Smooth muscle cell (in vitro differentiated cells): ENCODE results near the gene NUP160. TPM values are rescaled to one million over a fixed set of nuclear protein-coding genes. Genes with fewer than 3 reads are reported as not detected.

Source experiments
- DNase-seq: peaks from one replicate; lab custom pipeline; 2025; ENCODE audit not compliant: unreplicated experiment; lab: John Stamatoyannopoulos, UW
- H2AFZ ChIP-seq: fragments of 200-600 bp; sonication (generic); 2 replicates; pipeline ENCODE4 v1.6.0; 2016; ENCODE audit warnings: antibody characterized with exemption, low read depth, mild to moderate bottlenecking
- H3F3A ChIP-seq: fragments of 200-600 bp; sonication (generic); 2 replicates; pipeline ENCODE4 v1.6.0; 2017; ENCODE audit warnings: antibody characterized with exemption, low read depth
- H3K27ac ChIP-seq: fragments of 200-600 bp; sonication (generic); 2 replicates; pipeline ENCODE4 v1.5.1; 2016; ENCODE audit warnings: low read depth, mild to moderate bottlenecking
- H3K27me3 ChIP-seq: fragments of 200-600 bp; sonication (generic); 2 replicates; pipeline ENCODE4 v1.6.1; 2016; ENCODE audit warnings: low read depth, mild to moderate bottlenecking
- H3K36me3 ChIP-seq: fragments of 200-600 bp; sonication (generic); 2 replicates; pipeline ENCODE4 v1.5.1; 2016; ENCODE audit warnings: low read depth
- H3K4me1 ChIP-seq: fragments of 200-600 bp; sonication (generic); 2 replicates; pipeline ENCODE4 v1.5.1; 2016; ENCODE audit warnings: low read depth
- H3K4me2 ChIP-seq: fragments of 200-600 bp; sonication (generic); 2 replicates; pipeline ENCODE4 v1.6.0; 2016; ENCODE audit warnings: mild to moderate bottlenecking
- H3K4me3 ChIP-seq: fragments of 200-600 bp; sonication (generic); 2 replicates; pipeline ENCODE4 v1.5.1; 2016; ENCODE audit warnings: mild to moderate bottlenecking
- H3K79me2 ChIP-seq: fragments of 200-600 bp; sonication (generic); 2 replicates; pipeline ENCODE4 v1.6.0; 2016; ENCODE audit warnings: low read depth, mild to moderate bottlenecking
- H3K9ac ChIP-seq: fragments of 200-600 bp; sonication (generic); 2 replicates; pipeline ENCODE4 v1.6.0; 2016; ENCODE audit warnings: low read depth
- H3K9me3 ChIP-seq: fragments of 200-600 bp; sonication (generic); replicated peaks from 2 replicates; pipeline ENCODE4 v1.5.1; 2016; ENCODE audit warnings: low read depth
- H4K20me1 ChIP-seq: fragments of 200-600 bp; sonication (generic); 2 replicates; pipeline ENCODE4 v1.6.0; 2016; ENCODE audit warnings: low read depth
- CTCF ChIP-seq: fragments of 200-600 bp; sonication (generic); IDR thresholded peaks from 2 replicates; pipeline ENCODE4 v1.5.1; 2017; ENCODE audit warnings: borderline replicate concordance, mild to moderate bottlenecking, antibody characterized with exemption; ENCODE audit not compliant: insufficient read depth, poor library complexity, severe bottlenecking
- WGBS: methylation state at CpG from one replicate; pipeline ENCODE4 v1.1.7; 2016; ENCODE audit warnings: low lambda C conversion rate; 5-methylcytosine and 5-hydroxymethylcytosine counted together
- polyA plus RNA-seq: library from polyadenylated mRNA; unstranded; fragments of >200 nt; fragmentation: Nextera tagmentation; extraction: Ambion mirVana; gene quantifications from 2 replicates; pipeline ENCODE4 v1.2.1, GENCODE V29; 2016
- total RNA-seq: library from RNA; depleted of rRNA; stranded (reverse); fragments of >200 nt; gene quantifications from 2 replicates; pipeline ENCODE4 v1.2.3, GENCODE V29; 2014

The NUP160 gene
- total and polyA plus RNA-seq, 2 experiments from 2014 or later = 13.9 to 26.3 TPM

DNA sequence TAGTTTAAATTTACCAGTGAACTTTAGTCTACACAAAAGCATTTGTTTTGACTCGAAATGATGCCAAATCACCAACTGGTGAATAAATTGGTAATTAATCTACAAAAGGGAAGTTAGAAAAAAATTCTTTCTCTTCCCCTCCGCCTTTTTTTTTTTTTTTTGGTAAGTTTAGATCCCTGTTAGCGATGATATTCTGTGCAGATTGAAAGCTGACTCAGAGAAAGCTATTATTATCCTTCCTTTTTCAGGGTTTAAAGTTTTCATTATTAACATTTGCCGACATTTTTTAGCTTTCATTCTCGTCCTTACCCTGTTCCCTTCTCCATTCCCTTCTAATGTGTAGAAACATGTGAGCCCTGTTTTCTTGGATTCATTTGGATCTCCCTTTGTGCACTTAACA is 16.8 kb upstream of the NUP160 start:
- Histone ChIP-seq H3K27me3 (no peaks in the 10 kb centered on the region), H3K9ac (no peak overlapping the region), H2AFZ (peak overlapping the region; percentile 90), H3K4me3 (peak overlapping the region; percentile 10), H4K20me1 (no peaks in the 10 kb centered on the region), H3F3A (peaks cover 16% of the 10 kb centered on the region), H3K27ac (peak overlapping the region; percentile 49), H3K36me3 (no peaks in the 10 kb centered on the region), H3K4me2 (peak overlapping the region; percentile 56), H3K4me1 (peaks cover 8% of the 10 kb centered on the region), H3K79me2 (no peaks in the 10 kb centered on the region), H3K9me3 (no peaks in the 10 kb centered on the region)
- no peak for TF ChIP-seq CTCF
- no peak for DNase-seq
- 56% methylated on average over 5 of the region's 5 CpGs for WGBS

DNA sequence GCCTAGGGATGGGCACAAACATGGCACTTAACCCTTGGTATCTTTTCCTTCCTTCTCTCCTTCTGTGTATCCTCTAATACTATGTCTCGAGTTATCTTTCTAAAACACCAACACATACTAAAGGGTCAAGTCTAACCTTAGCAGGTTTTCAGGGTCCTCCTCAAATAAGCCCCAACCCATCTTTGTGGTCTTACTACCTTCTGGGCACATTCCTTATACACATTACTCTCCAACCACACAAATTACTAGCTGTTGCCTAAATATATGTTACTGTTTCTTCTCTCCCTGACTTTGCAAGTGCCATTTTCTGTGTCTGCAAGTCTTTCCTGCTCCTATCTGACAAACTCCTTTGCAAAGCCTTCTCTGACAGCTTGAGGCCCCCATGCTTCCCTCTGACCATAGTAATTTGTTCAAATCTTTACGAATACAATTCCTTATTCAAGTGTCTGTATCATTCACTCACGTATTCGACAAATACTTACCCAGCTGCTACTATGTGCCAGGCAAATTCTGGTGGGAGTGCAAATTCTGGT is 15.8 kb upstream of the NUP160 start:
- H3K27me3 ChIP-seq = no peaks in the 10 kb centered on the region
- peak overlapping the region; percentile 56 for H3K4me2 ChIP-seq
- no peak overlapping the region for H3K4me3 ChIP-seq
- H3K9ac ChIP-seq = no peak overlapping the region
- peak overlapping the region; percentile 49 for H3K27ac ChIP-seq
- H3F3A ChIP-seq = peaks cover 16% of the 10 kb centered on the region
- peak overlapping the region; percentile 90 for H2AFZ ChIP-seq
- H3K36me3 ChIP-seq = no peaks in the 10 kb centered on the region
- no peak for TF ChIP-seq CTCF
- H3K79me2 ChIP-seq = no peaks in the 10 kb centered on the region
- WGBS = 35% methylated on average over 4 of the region's 4 CpGs
- DNase-seq = no peak
- no peaks in the 10 kb centered on the region for H4K20me1 ChIP-seq
- no peaks in the 10 kb centered on the region for H3K9me3 ChIP-seq
- peaks cover 8% of the 10 kb centered on the region for H3K4me1 ChIP-seq

DNA sequence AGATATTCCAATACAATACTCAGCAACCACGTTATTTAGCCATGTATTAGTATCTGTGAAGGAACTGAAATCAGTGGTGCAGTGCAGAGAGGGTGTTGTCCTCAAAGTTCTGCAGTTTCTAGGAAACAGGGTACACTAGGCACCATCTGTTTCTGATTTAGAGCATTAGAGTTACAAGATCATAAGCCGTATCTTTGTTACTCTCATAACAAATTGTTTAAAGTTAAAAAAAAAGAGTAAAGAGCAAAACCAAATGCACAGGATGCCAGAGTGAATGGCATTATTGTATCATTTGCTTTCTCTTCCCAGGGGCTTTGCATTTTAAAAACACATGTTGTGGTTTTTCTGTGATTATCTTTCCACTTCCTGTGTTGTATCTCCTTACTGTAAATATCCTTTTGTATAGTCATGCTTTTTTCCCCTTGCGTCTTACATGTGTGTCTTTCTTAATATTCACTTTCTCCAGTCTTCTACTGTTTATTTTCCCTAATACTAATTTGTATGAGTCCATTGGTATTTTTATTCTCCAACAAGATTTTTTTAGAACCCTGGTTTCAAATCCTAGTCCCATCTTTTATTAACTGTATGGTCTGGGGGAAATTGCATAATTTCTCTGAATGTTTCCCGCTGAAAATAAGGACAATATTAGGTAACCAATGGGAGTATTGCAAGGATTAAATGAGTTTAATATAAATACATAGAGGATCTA is 15.2 kb upstream of the NUP160 start:
- H3K9me3 ChIP-seq = no peaks in the 10 kb centered on the region
- peak overlapping the region; percentile 56 for H3K4me2 ChIP-seq
- no peaks in the 10 kb centered on the region for H3K27me3 ChIP-seq
- H3K4me3 ChIP-seq = no peak overlapping the region
- H3F3A ChIP-seq = peaks cover 16% of the 10 kb centered on the region
- H3K4me1 ChIP-seq = peaks cover 8% of the 10 kb centered on the region
- no peak overlapping the region for H2AFZ ChIP-seq
- TF ChIP-seq CTCF = no peak
- H3K27ac ChIP-seq = peak overlapping the region; percentile 49
- no peak overlapping the region for H3K9ac ChIP-seq
- no peaks in the 10 kb centered on the region for H3K36me3 ChIP-seq
- no peak for DNase-seq
- no peaks in the 10 kb centered on the region for H4K20me1 ChIP-seq
- 28% methylated on average over 4 of the region's 4 CpGs for WGBS
- H3K79me2 ChIP-seq = no peaks in the 10 kb centered on the region

DNA sequence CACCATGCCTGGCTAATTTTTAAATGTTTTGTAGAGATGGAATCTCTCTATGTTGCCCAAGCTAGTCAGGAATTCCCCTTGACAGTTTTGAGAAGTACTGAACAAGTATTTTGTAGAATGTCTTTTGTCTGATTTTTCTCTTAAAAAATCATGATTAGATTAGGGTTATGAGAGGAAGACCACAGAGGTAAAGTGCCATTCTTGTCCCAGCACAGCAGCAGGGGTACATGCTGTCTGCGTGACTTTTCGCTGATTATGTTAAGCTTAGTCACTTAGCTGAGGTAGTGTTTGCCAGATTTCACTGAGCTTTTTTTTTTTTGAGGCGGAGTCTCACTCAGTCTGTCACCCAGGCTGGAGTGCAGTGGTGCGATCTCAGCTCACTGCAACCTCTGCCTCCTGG is 13.6 kb upstream of the NUP160 start:
- H3K9me3 ChIP-seq = no peaks in the 10 kb centered on the region
- peaks cover 16% of the 10 kb centered on the region for H3F3A ChIP-seq
- no peak for DNase-seq
- no peaks in the 10 kb centered on the region for H3K36me3 ChIP-seq
- 45% methylated on average over 4 of the region's 4 CpGs for WGBS
- no peaks in the 10 kb centered on the region for H4K20me1 ChIP-seq
- peaks cover 8% of the 10 kb centered on the region for H3K4me1 ChIP-seq
- H3K4me3 ChIP-seq = no peak overlapping the region
- TF ChIP-seq CTCF = no peak
- no peak overlapping the region for H3K9ac ChIP-seq
- H3K79me2 ChIP-seq = no peaks in the 10 kb centered on the region
- H3K4me2 ChIP-seq = peak overlapping the region; percentile 28
- no peak overlapping the region for H2AFZ ChIP-seq
- no peaks in the 10 kb centered on the region for H3K27me3 ChIP-seq
- peak overlapping the region; percentile 44 for H3K27ac ChIP-seq
